ENCODE measurements around the gene FAF2.
"Not testable (repeated sequence)": the region's sequence is repeated elsewhere in the genome, so short reads cannot be mapped to it uniquely, and the experiment has no call there.

FAF2 gene

GRCh38 chr5:176447978-176448608, at the start of gene FAF2:
FAF2 (plus strand) TSS chr5:176448385; CDS start chr5:176448408, 23 bp downstream.
- peak; percentile 95 for DNase-seq

- DNase-seq, result no peak
These were observed 47.6 kb upstream of the FAF2 start for GRCh38 chr5:176400382-176401156.

- DNase-seq, result no peak
These were observed 46.6 kb upstream of the FAF2 start for GRCh38 chr5:176401281-176402205.

DNA sequence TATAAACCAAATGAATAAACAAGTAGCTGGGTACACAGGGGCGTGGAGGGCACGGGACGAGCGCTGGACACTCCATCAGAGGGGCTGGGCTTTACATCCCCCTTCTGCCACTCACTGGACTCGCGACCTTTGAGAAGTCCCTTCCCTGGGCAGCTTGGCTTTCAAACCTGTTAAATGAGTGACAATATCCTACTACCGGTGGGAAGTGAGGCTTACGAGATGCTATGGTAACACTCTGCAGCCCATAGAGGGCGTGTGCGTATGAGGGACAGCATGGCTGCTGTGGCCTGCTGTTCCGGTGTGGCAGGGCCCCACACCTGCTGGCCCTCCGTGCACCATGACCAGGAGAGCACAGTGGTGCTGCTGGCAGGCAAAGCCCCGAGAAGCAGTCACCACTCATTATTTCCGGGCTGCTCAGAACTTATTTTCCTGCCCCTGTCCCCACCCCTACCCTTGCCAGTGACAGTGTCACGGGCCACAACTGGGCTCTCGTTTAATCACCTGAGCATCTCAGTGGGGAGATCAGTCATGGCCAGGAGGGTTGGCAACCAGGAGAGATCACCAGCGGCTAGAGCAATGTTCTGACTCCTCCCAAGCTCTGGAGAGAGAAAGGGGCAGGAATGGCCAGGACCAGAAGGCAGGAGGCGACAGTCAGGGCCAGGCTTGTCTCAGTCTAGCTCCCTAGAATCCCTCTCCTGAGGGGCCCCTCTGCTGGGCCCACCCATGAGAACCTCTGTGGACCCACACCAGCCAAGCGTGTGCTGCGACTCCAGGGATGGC, 42.3 kb upstream of the FAF2 start:
- no peak for DNase-seq

- peak; percentile 88 for DNase-seq
These were observed 41.6 kb upstream of the FAF2 start for GRCh38 chr5:176406436-176407052.

DNA sequence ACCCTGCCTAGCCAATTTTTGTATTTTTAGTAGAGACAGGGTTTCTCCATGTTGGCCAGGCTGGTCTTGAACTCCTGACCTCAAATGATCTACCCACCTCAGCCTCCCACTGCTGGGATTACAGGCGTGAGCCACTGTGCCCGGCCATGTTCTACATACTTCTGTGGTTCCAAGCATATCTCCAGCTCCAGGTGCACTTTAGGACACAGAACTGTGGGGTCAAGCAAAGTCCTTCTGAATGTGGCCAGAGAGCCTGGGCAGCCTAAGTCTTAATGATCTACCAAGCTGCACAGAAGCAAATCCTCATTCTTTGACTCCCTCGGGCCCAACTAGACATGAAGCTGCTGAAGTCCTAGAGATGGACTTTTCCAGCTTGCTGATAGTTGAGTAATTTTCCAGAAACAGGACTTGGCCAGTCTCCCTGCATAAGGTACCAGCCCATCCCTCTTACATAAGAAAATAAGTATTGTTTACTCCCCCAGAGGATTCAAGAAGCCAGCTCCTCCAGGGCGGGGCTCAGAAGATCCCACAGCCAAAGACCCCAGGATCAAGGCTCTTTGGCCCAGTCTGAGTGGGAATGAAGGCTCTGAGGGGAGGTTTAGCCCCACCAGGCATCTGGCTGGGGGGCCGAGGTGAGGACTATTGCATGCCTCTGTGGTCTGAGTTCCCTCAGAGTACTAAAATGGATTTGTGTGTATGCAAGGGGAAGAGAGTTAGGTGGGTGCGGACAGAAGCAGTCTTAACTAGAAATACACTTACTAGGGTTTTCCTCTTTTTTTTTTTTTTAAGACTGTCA, 40.5 kb upstream of the FAF2 start:
- no peak for DNase-seq

- DNase-seq, result not testable (repeated sequence)
These were observed 40.0 kb upstream of the FAF2 start for GRCh38 chr5:176408252-176408573.

- no peak for DNase-seq
These were observed 39.6 kb upstream of the FAF2 start for GRCh38 chr5:176408590-176408989.

GRCh38 chr5:176409765-176410164, 38.4 kb upstream of the FAF2 start:
- DNase-seq, result no peak

GRCh38 chr5:176410486-176411180, 37.6 kb upstream of the FAF2 start:
- peak; percentile 51 for DNase-seq

DNA sequence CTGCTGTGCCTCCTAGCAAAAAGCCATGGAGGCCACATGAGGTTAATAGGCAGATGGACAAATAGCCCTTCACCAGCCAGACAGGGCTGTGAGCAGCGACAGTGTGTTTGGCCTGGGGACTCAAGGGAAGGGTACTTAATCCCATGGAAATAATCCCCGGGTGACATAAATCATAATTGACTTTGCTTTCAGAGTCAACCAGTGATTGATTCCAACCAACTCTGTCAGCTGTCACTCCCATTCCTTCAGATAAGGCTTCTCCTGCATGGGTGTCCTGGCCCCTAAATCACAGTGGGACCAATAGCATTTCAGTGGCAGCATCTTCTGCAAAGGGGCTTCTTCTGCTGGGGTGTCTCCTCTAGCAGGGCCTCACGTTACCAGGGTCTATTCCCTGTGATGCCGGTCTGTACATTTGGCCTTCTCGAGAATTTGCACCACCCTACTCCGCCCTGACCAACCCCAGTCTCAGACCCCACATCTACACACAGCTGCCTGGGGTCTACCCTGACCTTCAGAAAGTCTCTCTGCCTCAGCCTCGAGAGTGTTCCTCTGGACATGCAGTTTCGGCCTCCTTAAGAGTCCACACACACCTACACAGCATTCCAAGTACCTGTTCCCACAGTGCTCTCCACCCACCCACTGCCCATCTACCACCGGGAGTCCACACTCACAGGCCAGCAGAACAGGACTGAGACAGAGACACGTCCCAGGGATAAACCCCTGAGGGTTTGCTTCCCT, 35.5 kb upstream of the FAF2 start:
- DNase-seq, result no peak

- no peak for DNase-seq
These were observed 35.0 kb upstream of the FAF2 start for GRCh38 chr5:176413255-176413565.

GRCh38 chr5:176413709-176414191, 34.4 kb upstream of the FAF2 start:
- DNase-seq, result no peak

- DNase-seq, result no peak
These were observed 33.5 kb upstream of the FAF2 start for GRCh38 chr5:176414704-176415103.

- peak; percentile 16 for DNase-seq
These were observed 32.8 kb upstream of the FAF2 start for GRCh38 chr5:176415240-176415951.

- peak; percentile 95 for DNase-seq
These were observed 31.9 kb upstream of the FAF2 start, which contains the start of gene CLTB for GRCh38 chr5:176415952-176416924. CLTB (minus strand) TSS chr5:176416539; CDS start chr5:176416363, 176 bp downstream.

DNA sequence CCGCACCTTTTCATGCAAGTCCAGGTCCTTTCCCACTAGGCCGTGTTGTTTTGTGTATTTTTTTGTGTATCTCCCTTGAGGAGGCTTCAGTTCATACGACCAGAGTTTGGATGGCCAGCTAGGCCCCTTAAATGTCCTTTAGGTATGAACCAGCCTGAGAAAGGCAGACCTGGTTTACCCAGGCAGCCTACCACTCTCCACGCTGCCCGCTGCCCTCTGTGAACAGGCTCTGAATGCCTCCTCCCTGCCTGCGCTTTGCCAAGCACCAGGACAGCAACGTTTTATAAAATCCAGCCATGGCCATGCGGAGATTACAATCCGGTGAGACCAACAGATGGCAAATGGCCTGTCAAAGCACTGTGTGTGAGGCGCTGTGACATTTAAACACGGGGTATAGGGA, 31.2 kb upstream of the FAF2 start:
- DNase-seq, result no peak

DNA sequence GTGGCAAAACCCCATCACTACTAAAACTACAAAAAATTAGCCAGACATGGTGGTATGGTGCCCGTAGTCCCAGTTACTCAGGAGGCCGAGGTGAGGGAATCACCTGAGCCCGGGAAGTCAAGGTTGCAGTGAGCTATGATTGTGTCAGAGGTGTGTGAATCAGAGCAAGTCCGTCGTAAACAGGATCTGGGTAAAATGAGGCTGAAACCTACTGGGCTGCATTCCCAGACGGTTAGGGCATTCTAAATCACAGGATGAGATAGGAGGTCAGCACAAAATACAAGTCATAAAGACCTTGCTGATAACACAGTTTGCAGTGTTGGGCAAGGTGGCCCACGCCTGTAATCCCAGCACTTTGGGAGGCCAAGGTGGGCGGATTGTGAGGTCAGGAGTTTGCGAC, 29.9 kb upstream of the FAF2 start:
- no peak for DNase-seq

Measured in RPMI8226 (cell line).